GM18502 (cell line): ENCODE data around the gene ACOXL.

Source experiments
- ATAC-seq: cut with Tn5 transposase; IDR thresholded peaks from one replicate; pipeline ENCODE4 v1.9.1; 2021; ENCODE audit warnings: mild to moderate bottlenecking; ENCODE audit not compliant: unreplicated experiment, poor library complexity

The ACOXL gene

DNA sequence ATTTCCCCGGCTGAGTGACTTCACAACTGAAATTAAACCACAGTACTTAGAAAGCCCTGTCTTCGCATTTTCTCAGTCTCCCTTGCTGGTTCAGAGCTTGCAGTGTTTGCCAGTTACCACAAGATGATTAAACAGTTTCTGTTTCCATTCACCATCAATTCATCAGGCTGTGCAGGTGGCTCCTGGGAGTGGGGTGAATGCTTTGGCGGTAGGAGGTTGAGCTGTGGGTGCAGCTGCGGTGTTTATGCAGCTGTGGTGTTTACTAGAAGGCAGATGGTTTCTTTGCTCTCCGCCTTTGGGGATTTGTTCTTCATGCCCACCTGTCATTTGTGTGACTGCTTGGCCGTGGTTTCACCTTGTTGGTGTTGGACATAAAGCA is 16.1 kb downstream of the ACOXL start:
- peak; percentile 95 for ATAC-seq

DNA sequence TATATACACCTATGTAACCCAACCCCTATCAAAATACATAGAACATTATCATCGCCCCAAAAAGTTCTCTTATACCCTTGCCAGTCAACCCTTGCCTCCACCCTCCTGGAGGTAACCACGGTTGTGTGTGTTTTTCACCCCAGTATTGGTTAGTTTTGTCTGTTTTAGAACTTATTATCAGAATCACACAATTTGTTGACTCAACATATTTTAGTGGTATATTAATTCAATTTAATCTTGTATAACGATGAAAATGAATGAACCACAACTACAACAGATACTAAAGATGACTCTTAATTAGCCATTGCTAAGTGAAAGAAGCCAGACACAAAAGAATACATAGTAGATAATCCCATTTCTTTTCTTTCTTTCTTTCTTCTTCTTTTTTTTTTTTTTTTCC is 19.3 kb downstream of the ACOXL start:
- no peak for ATAC-seq

DNA sequence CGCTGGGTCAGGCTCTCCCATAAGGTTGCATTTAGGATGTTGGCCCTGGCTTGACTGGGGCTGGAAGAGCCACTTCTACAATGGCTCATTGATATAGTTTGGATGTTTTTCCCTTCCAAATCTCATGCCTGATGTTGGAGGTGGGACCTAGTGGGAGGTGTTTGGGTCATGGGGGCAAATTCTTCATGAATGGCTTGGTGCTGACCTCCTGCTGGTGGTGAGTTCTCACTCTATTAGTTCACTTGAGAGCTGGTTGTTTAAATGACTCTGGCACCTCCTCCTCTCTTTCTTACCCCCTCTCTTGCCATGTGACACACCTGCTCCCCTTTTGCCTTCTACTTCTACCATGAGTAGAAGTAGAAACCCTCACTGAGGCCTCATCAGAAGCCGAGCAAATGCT is 20.5 kb downstream of the ACOXL start:
- ATAC-seq: no peak

DNA sequence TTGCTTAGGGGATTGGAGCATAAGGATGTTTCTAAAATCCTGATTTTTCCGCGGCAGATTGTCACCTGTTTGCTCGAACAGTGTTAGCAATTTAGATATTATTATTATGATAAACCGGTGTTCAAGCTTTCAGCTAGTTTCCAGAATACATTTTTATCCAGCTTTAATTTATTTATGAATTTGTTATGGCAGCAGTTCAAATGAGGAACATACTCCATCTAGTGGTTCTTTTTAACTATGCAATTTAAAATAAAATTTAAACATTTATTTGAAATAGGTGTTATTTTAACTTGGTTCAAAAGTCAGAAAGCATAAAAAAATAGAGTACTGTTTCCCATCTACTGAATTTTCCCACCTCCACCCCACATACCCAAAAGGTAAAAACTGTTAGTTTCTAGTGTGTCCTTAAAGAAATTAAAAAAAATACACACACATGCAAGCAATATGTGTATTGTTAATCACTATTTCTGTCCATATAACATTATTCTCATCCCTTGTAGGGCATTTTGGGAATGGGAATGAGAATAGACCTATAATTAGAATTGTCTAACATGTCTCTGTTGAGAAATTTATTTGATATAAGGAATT is 23.2 kb downstream of the ACOXL start:
- no peak for ATAC-seq

DNA sequence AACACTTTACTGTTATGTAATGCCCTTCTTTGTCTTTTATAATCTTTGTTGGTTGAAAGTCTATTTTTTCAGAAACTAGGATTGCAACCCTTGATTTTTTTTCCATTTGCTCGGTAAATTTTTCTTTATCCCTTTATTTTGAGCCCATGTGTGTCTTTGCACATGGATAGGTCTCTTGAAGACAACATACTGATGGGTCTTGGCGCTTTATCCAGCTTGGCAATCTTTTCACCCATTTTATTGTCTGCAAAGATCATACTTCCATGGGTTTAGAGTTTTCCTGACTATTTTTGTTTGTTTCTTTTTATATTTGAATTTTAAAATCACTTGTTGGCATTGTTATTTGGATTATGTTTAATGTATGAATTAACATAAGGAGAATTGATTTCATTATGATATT is 27.0 kb downstream of the ACOXL start:
- no peak for ATAC-seq

DNA sequence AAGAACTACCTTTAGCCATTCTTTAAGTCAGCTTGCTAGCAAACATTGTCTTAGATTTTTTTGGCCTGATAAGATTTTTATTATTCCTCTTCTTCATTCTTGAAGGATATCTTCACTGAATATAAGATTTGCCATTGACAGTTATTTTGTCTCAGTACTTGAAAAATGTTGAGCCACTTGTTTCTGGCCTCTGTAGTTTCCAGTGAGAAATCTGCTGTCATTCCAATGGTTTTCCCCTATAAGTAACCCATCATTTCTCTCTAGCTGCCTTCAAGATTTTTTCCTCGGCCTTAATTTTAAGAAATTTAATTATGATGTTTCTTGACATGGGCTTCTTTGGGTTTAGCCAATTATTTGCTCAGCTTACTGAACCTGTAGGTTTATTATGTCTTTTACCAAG is 32.6 kb downstream of the ACOXL start:
- no peak for ATAC-seq

DNA sequence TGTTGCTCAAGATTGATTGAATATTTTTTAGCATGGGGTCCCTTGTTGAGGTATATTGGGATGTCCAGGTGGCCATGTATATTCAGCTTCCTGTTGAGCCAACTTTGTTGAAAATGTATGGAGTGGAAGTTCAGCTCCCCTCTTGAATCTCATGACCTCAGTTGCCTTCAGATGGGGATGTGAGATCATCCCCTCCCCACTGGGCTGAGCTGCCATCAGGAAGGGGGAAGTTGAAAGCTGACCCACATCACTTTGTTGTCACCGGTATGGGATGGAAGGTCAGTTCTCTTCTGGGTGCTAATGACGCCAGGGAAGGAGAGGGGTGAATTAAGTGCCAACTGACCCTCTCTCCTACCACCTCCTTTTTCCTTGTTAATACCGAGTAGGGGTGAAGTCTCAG is 33.9 kb downstream of the ACOXL start:
- no peak for ATAC-seq

DNA sequence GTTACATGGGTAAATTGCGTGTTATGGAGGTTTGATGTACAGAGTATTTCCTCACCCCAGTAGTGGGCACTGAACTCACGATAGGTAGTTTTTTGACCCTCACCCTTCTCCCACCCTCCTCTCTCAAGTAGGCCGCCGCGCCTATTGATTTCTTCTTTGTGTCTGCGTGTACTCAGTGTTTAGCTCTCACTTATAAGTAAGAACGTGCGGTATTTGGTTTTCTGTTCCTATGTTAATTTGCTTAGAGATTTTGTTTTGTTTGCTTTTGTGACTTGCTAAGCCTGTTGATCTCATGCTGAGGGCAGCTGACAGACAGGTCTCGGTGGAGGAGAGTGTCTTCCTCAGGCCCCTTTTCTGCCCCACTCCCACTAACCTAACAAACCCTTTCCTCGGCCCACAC is 36.2 kb downstream of the ACOXL start:
- no peak for ATAC-seq

DNA sequence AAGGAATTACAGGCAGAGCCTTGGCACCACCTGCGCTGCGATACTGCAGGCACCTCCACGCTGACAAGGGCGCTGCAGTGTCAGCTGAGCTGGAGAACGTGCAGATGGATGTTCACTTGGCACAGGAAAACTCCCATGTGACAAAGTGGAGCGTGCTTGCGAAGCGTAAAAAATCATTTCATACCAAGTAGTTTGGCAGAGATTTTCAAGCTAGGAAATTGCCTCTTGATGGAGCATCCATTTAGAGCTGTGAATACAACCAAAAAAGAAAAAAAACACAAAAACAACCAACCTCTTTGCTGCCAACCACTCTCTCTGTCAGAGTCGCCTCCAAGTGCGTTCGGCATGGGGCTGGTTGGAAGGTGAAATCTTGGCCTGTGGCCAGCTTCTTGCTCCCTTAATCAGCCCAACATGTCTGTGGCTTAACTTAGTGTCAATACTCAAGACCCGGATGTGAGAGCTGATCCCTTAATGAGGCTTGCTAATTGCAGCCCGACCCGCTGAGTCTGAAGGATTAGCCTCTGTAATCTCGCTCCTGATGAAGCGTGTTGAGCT is 38.1 kb downstream of the ACOXL start:
- ATAC-seq: no peak

DNA sequence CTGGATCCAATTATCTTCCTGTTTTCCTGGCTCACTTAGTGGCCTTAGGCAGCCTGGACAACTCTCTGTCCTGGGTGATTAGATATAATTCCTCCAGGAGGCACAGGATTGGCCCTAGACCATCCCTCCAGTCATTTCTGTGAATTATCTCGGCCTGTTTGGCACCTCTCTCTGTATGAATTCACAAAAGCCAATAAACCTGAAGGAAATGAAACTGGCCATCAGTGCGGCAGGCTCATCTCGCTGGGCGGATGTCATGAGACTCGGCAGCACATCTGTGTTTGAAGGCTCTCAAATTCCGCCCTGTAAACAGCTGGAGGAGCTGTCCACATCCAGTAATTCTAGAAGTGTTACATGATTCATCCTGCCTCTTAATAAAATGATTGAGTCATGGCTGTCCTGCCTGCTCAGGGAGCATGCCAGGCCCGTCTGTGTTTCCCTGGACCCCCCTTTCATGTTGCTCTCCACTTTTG is 38.6 kb downstream of the ACOXL start:
- no peak for ATAC-seq

DNA sequence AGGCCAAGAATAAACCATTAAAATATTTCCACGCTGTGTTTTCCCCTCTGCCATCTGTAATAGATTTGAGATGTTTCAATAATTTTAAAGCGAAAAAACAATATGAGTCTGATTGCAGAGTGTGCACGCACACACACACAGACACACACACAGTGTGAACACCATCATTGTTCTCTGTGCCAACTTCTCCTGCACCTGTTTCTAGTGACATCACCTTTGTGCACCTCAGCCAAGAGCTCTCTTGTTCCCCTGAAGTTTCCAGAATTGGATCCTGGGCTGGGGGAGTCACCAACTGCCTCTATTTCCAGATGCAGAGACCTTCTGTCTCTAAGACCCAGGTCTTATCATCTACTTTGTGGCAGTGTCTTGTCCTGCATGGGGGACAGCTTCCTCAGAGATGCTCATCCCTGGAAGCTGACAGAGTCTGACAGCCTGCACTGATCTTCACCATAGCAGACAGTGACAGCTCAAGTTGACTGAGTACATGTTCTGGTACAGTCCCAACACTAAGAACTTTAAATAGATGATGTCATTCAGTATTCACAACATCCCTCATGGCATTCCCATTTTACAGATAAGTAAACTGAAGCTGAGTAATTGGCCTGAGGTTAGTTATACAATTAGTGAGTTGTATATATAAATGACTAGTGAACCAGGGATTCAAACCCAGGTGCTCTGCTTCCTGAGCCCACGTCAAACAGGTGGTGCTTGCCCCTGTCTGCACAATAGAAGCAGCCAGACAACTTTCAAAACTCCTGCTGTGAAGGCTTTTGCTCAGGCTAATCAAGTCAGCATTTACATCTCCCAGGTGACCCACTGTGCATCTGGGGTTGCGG is 39.4 kb downstream of the ACOXL start:
- ATAC-seq: no peak

DNA sequence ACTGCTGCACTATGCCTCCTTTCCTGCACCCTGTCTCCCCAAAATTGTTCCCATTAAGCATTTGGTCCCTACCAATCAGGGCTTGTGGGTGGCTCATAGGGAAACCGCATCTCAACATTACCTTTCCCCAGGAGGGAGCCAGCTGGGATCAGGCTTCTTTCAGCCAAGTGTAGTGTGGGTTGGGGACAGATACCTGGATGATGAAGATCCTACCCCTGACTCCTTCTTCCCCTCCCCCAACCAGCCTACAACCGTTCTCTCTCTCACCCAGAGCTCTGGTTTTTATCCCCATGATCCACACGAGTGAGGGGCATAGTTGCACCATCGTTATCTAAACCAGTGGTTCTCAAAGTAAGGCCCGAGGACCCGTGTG is 40.0 kb downstream of the ACOXL start:
- ATAC-seq: no peak

DNA sequence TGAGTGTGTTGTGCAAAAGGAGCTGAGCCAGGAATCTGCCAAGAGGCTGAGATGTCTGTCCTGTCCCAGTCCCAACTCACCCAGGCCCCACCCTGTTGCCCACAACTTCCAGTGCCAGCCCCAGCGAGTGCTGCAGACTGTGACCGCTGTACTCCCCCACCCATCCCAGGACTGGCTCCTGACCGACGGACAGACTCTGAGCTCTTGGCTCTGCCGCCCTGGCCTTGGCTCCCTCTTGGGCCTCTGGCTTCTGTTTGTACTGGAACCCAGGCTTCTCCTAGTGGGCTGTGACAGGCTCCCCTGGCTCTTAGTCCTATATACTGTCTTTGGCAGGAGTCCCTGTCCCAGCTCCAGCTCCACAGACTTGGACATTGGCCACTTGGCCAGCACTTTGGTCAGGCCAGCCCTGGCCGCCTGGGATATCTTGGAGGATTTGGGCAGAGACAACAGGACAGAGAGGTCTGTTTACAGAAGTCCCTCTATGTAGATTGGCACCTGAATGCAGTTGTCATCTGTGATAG is 41.1 kb downstream of the ACOXL start:
- no peak for ATAC-seq

DNA sequence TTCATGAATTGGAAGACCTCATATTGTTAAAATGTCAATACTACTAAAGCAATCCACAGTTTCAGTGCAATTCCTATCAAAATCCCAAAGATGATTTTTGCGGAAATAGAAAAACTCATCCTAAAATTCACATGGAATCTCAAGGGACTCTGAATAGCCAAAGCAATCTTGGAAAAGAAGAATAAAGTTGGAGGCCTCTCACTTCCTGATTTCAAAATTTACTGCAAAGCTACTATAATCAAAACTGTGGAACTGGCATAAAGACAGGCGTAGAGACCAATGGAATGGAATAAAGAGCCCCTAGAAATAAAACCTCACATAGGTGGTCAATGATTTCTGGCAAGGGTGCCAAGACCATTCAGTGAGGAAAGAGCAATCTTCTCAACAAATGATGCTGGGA is 42.3 kb downstream of the ACOXL start:
- no peak for ATAC-seq

DNA sequence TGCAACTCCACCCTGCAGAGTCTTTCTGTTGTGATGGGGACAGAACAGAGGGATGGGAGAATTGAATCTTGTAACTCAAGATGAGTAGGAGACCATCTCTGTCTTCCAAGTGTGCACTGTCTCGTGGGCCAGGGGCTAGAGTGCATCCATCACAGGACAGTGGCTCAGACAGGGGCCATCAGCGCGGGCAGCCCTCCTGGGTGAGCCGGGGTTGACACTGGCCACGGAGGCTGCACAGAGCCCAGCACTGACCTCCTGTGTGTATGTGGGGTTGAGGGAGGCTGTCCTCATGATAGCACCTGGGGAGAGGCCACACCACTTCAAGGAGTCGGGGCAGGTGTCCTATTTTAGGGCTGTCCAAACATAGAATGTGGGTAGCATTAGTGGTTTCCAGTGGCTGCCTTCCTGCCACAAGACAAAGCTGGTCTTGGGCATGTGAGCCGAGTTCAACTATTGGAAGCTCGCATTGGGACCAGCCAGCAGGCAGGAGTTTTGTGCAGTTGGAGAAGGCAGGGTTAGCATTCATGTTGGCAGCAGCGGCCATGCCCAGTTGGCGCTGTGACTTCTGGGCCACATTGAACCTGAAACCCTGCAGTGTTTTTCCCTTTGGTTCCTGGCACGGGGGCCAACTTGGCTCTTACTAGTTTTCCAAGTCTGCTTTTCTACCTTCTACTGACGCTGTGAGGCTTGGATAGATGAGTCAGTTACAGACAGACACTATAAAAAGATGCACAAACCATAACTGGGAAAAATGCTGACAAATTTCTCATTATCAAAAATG is 45.3 kb downstream of the ACOXL start:
- ATAC-seq: no peak

DNA sequence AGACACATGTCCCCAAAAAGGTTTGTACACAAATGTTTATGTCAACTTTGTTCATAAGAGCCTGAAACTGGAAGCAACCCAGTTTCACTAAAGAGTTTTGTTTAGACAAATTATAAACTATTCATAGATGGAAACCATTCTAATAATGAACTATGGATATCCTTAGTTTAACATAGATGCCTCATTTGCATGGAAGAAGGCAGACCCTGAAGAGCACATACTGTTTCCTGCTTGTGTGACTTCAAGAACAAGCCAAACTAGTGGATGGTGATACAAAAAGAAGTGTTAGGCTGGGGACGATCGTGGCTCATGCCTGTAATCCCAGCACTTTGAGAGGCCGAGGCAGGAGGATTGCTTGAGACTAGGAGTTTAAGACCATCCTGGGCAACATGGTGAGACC is 48.1 kb downstream of the ACOXL start:
- ATAC-seq: no peak

DNA sequence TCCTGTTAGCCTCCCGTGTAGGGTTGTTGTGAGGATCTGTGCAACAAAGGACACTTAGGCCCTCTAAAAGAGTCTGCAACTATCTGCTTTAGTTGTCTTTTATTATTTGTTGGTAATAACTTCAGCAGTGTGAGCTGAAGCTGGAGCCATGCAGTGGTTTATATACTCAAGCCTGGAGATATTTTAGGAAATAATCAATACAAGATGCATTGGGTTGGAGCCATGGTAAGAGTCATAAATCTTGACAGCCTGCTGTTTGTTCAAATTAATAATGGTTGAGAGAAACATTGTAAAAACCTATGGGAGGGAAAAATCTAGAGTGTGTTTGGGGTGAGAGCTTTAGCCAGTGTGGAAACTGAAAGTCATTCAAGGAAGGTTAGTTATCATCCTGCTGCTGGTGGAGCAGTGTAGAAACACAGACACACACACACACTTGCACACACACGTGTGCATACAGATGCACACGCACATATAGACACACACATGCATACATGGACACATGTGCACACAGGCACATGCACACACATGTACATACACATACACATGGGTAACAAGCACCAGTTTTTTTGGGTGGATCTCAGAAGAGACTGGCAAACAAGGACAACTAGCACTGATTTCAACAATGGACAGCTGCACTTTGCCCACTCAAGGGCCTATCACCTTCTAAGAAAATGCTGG is 51.0 kb downstream of the ACOXL start:
- no peak for ATAC-seq

DNA sequence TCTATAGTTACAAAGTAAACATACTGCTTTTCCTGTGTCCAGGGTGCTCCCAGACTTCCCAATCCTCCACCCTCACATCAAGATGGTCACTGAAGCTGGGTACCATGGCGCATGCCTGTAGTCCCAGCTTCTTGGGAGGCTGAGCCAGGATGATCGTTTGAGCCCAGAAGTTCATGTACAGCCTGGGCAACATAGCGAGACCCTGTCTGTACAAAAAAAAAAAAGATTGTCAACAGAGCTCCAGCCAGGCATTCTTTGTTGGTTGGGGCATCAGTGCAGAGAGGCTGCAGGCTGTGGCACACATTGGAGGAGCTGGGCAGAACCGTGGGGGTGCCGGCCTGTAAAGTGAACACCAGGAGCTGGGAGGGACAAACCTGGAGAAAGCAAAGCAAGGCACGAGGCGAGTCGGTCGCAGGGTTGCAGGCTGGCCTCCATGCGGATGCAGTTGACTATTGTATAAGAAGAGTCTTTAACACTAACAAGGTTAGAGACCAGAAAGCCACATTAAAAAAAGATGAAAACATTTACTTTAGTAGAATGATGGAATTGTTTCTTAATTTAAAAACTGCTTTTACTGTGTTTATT is 51.8 kb downstream of the ACOXL start:
- ATAC-seq: no peak

DNA sequence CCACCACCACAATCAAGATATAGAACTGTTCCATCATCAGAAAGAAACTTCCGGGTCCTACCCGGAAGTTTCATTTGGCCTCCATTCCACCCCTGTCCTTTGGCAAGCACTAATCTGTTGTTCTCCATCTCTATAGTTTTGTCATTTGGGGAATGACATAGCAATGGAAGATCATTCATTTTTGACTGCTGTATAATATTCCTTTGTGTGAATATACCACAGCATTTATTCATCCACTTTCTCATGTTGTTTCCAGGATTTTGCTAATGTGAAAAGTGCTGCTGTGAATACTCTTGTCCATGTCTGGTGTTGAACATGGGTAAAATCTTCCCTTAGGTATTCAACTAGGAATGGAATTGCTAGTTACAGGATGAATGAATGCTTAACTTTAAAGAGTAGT is 53.1 kb downstream of the ACOXL start:
- ATAC-seq: no peak

DNA sequence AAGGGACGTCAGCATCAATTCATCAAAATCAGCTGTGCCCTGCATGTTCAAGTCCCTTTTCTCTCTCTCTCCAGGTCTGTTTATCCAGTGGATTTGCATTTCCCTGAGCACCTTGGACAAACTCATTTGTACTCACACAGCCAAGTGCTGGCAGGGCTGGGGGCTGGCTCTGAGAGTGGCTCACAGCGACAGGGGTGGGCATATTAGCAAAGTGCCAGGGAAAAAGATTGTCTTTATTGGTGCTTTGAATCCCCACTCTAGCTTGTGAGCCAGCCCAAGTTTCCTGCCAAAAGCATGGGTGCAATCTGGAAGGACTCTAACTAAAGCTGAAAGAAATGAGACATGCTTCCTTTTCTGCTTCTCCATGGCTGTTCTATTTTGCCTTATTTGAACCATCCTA is 56.6 kb downstream of the ACOXL start:
- no peak for ATAC-seq
